Measurements from ENCODE around the gene USP17L18. TPM values are rescaled to one million over a fixed set of nuclear protein-coding genes. Genes with fewer than 3 reads are reported as not detected.

Gene USP17L18
- total and polyA plus RNA-seq, 2 of the 13 experiments (the other 11 are each of a cell fraction or from before 2014, with no cell fraction given) = not detected

Other genes starting within 250 kb of the USP17L18 start
- not detected in 2 replicates for gene FAM90A26, start 78.2 kb upstream of the USP17L18 start, total RNA-seq (2016; rRNA removed; fragmentation: Illumina TruSeq; extraction: Trizol)
- not detected in 2 replicates for gene FAM90A26, start 78.2 kb upstream of the USP17L18 start, polyA plus RNA-seq (2011; rRNA removed)
- not detected in 2 replicates for gene USP17L10, start 38.0 kb upstream of the USP17L18 start, total RNA-seq (2016; rRNA removed; fragmentation: Illumina TruSeq; extraction: Trizol)
- gene USP17L10, start 38.0 kb upstream of the USP17L18 start, polyA plus RNA-seq (2011; rRNA removed) = not detected in 2 replicates
- not detected in 2 replicates for gene USP17L11, start 33.2 kb upstream of the USP17L18 start, total RNA-seq (2016; rRNA removed; fragmentation: Illumina TruSeq; extraction: Trizol)
- not detected in 2 replicates for gene USP17L11, start 33.2 kb upstream of the USP17L18 start, polyA plus RNA-seq (2011; rRNA removed)
- gene USP17L12, start 28.5 kb upstream of the USP17L18 start, total RNA-seq (2016; rRNA removed; fragmentation: Illumina TruSeq; extraction: Trizol) = not detected in 2 replicates
- gene USP17L12, start 28.5 kb upstream of the USP17L18 start, polyA plus RNA-seq (2011; rRNA removed) = not detected in 2 replicates
- gene USP17L13, start 23.7 kb upstream of the USP17L18 start, total RNA-seq (2016; rRNA removed; fragmentation: Illumina TruSeq; extraction: Trizol) = not detected in 2 replicates
- gene USP17L13, start 23.7 kb upstream of the USP17L18 start, polyA plus RNA-seq (2011; rRNA removed) = not detected in 2 replicates
- not detected in 2 replicates for gene USP17L15, start 14.2 kb upstream of the USP17L18 start, total RNA-seq (2016; rRNA removed; fragmentation: Illumina TruSeq; extraction: Trizol)
- gene USP17L15, start 14.2 kb upstream of the USP17L18 start, polyA plus RNA-seq (2011; rRNA removed) = not detected in 2 replicates
- not detected in 2 replicates for gene USP17L17, start 4.8 kb upstream of the USP17L18 start, total RNA-seq (2016; rRNA removed; fragmentation: Illumina TruSeq; extraction: Trizol)
- not detected in 2 replicates for gene USP17L17, start 4.8 kb upstream of the USP17L18 start, polyA plus RNA-seq (2011; rRNA removed)
- not detected in 2 replicates for gene USP17L19, start 4.7 kb downstream of the USP17L18 start, total RNA-seq (2016; rRNA removed; fragmentation: Illumina TruSeq; extraction: Trizol)
- not detected in 2 replicates for gene USP17L19, start 4.7 kb downstream of the USP17L18 start, polyA plus RNA-seq (2011; rRNA removed)
- gene USP17L20, start 9.5 kb downstream of the USP17L18 start, total RNA-seq (2016; rRNA removed; fragmentation: Illumina TruSeq; extraction: Trizol) = not detected in 2 replicates
- gene USP17L20, start 9.5 kb downstream of the USP17L18 start, polyA plus RNA-seq (2011; rRNA removed) = not detected in 2 replicates
- not detected in 2 replicates for gene USP17L21, start 14.2 kb downstream of the USP17L18 start, total RNA-seq (2016; rRNA removed; fragmentation: Illumina TruSeq; extraction: Trizol)
- gene USP17L21, start 14.2 kb downstream of the USP17L18 start, polyA plus RNA-seq (2011; rRNA removed) = not detected in 2 replicates
- not detected in 2 replicates for gene USP17L22, start 19.0 kb downstream of the USP17L18 start, total RNA-seq (2016; rRNA removed; fragmentation: Illumina TruSeq; extraction: Trizol)
- not detected in 2 replicates for gene USP17L22, start 19.0 kb downstream of the USP17L18 start, polyA plus RNA-seq (2011; rRNA removed)
- gene USP17L24, start 76.5 kb downstream of the USP17L18 start, total RNA-seq (2016; rRNA removed; fragmentation: Illumina TruSeq; extraction: Trizol) = not detected in 2 replicates
- gene USP17L24, start 76.5 kb downstream of the USP17L18 start, polyA plus RNA-seq (2011; rRNA removed) = not detected in 2 replicates
- not detected in 2 replicates for gene USP17L25, start 81.3 kb downstream of the USP17L18 start, total RNA-seq (2016; rRNA removed; fragmentation: Illumina TruSeq; extraction: Trizol)
- not detected in 2 replicates for gene USP17L25, start 81.3 kb downstream of the USP17L18 start, polyA plus RNA-seq (2011; rRNA removed)
- not detected in 2 replicates for gene USP17L26, start 86.0 kb downstream of the USP17L18 start, total RNA-seq (2016; rRNA removed; fragmentation: Illumina TruSeq; extraction: Trizol)
- not detected in 2 replicates for gene USP17L26, start 86.0 kb downstream of the USP17L18 start, polyA plus RNA-seq (2011; rRNA removed)
- not detected in 2 replicates for gene USP17L5, start 90.8 kb downstream of the USP17L18 start, total RNA-seq (2016; rRNA removed; fragmentation: Illumina TruSeq; extraction: Trizol)
- not detected in 2 replicates for gene USP17L5, start 90.8 kb downstream of the USP17L18 start, polyA plus RNA-seq (2011; rRNA removed)
- not detected in 2 replicates for gene USP17L27, start 95.5 kb downstream of the USP17L18 start, total RNA-seq (2016; rRNA removed; fragmentation: Illumina TruSeq; extraction: Trizol)
- not detected in 2 replicates for gene USP17L27, start 95.5 kb downstream of the USP17L18 start, polyA plus RNA-seq (2011; rRNA removed)
- gene USP17L28, start 100.3 kb downstream of the USP17L18 start, total RNA-seq (2016; rRNA removed; fragmentation: Illumina TruSeq; extraction: Trizol) = not detected in 2 replicates
- not detected in 2 replicates for gene USP17L28, start 100.3 kb downstream of the USP17L18 start, polyA plus RNA-seq (2011; rRNA removed)
- not detected in 2 replicates for gene USP17L29, start 105.0 kb downstream of the USP17L18 start, total RNA-seq (2016; rRNA removed; fragmentation: Illumina TruSeq; extraction: Trizol)
- not detected in 2 replicates for gene USP17L29, start 105.0 kb downstream of the USP17L18 start, polyA plus RNA-seq (2011; rRNA removed)
- not detected in 2 replicates for gene USP17L30, start 114.5 kb downstream of the USP17L18 start, total RNA-seq (2016; rRNA removed; fragmentation: Illumina TruSeq; extraction: Trizol)
- gene USP17L30, start 114.5 kb downstream of the USP17L18 start, polyA plus RNA-seq (2011; rRNA removed) = not detected in 2 replicates
- gene DEFB131A, start 195.8 kb downstream of the USP17L18 start, total RNA-seq (2016; rRNA removed; fragmentation: Illumina TruSeq; extraction: Trizol) = not detected in 2 replicates
- gene DEFB131A, start 195.8 kb downstream of the USP17L18 start, polyA plus RNA-seq (2011; rRNA removed) = not detected in 2 replicates

Measured in HepG2 (cell line).